Panc1 (cell line): ENCODE results near the gene CAVIN3. TPM values are rescaled to one million over a fixed set of nuclear protein-coding genes. Genes with fewer than 3 reads are reported as not detected.

Experiments
- ATAC-seq: fragments of 200-7000 bp; cut with Tn5 transposase; 2 replicates; pipeline ENCODE4 v1.9.1; 2020; ENCODE audit warnings: mild to moderate bottlenecking, moderate library complexity
- BruUV-seq: library from RNA; stranded (reverse); fragments of 400-500 nt; replicated peaks from 2 replicates; lab custom pipeline; 2021; lab: Mats Ljungman, UMichigan
- CTCF ChIA-PET: fragments of 300-600 bp; sonication (Branson Sonifier 250); formaldehyde crosslinking; loops from one replicate; lab custom pipeline; 2022; ENCODE audit warnings: antibody characterized with exemption; lab: Charles Lee
- POLR2A ChIA-PET: fragments of 300-600 bp; sonication (Branson Sonifier 250); formaldehyde crosslinking; loops from one replicate; lab custom pipeline; 2022; ENCODE audit warnings: antibody characterized with exemption; lab: Charles Lee
- DNase-seq: peaks from one replicate; pipeline ENCODE4 v3.0.0-alpha.2; 2010; ENCODE audit warnings: low read depth, low spot score
- H3K27ac ChIP-seq: 2 replicates; pipeline ENCODE4 v1.5.1; 2011; ENCODE audit warnings: mild to moderate bottlenecking, low read length, inconsistent platforms
- H3K27me3 ChIP-seq: fragments of 200-500 bp; sonication (Bioruptor generic); 2 replicates; pipeline ENCODE4 v1.6.0; 2014; ENCODE audit warnings: low read length, inconsistent platforms; ENCODE audit not compliant: control insufficient read depth, insufficient read depth
- H3K36me3 ChIP-seq: fragments of 200-500 bp; sonication (Bioruptor generic); 2 replicates; pipeline ENCODE4 v1.5.1; 2014; ENCODE audit warnings: inconsistent platforms, mild to moderate bottlenecking, low read length, moderate library complexity; ENCODE audit not compliant: control insufficient read depth, insufficient read depth
- H3K4me1 ChIP-seq: 2 replicates; pipeline ENCODE4 v1.5.1; 2011; ENCODE audit warnings: inconsistent platforms, mild to moderate bottlenecking, low read length, moderate library complexity; ENCODE audit not compliant: control insufficient read depth, insufficient read depth
- H3K4me3 ChIP-seq, 2 experiments: 2 replicates each; pipeline ENCODE4 v1.5.1; 2011 to 2012; ENCODE audit warnings: low read depth in 2 of 2, low read length in 2 of 2, mild to moderate bottlenecking in 2 of 2, inconsistent platforms in 1 of 2, moderate library complexity in 1 of 2
- H3K9me3 ChIP-seq: fragments of 200-500 bp; sonication (Bioruptor generic); 2 replicates; pipeline ENCODE4 v1.5.1; 2014; ENCODE audit warnings: low read depth, mild to moderate bottlenecking, inconsistent platforms, low read length, moderate library complexity; ENCODE audit not compliant: control insufficient read depth, insufficient read depth
- CTCF ChIP-seq: fragments of 450-650 bp; IDR thresholded peaks from 2 replicates; pipeline ENCODE4 v1.5.1; 2017; ENCODE audit warnings: mild to moderate bottlenecking
- POLR2AphosphoS5 ChIP-seq: IDR thresholded peaks from 2 replicates; pipeline ENCODE4 v1.6.1; 2012; ENCODE audit warnings: mild to moderate bottlenecking, low read depth, low read length, moderate library complexity
- REST ChIP-seq, 2 experiments: IDR thresholded peaks; 2 replicates each; pipeline ENCODE4 v1.6.1; 2011 to 2012; ENCODE audit warnings: low read depth in 2 of 2, control low read depth in 1 of 2, low read length in 1 of 2, mild to moderate bottlenecking in 1 of 2, moderate library complexity in 1 of 2; ENCODE audit not compliant: insufficient read depth in 1 of 2
- SIN3A ChIP-seq: IDR thresholded peaks from 2 replicates; pipeline ENCODE4 v1.6.1; 2012; ENCODE audit warnings: low read depth, mild to moderate bottlenecking, low read length, moderate library complexity, borderline replicate concordance; ENCODE audit not compliant: insufficient read depth
- TCF7L2 ChIP-seq: IDR thresholded peaks from 2 replicates; pipeline ENCODE4 v1.6.1; 2011; ENCODE audit warnings: mild to moderate bottlenecking, low read depth, low read length, inconsistent platforms
- in situ Hi-C: cut with HindIII; loops from 2 replicates; pipeline ENCODE4 v1.10.0; 2016; ENCODE audit warnings: low sequenced_read_pairs, low pct_unique_long_range_greater_than_20kb
- intact Hi-C: fragments of 100-400 bp; cut with micrococcal nuclease; formaldehyde crosslinking; loops from one replicate; pipeline ENCODE4 v1.10.0; 2022; ENCODE audit not compliant: unreplicated experiment
- total RNA-seq: library from RNA; stranded (reverse); gene quantifications from one replicate; pipeline ENCODE4 v1.2.1, GENCODE V29; 2021; ENCODE audit not compliant: unreplicated experiment

CAVIN3 gene
- total RNA-seq, 1 experiment from 2014 or later, result 31.1 TPM

- intact Hi-C loops (loop anchor here (2.0 to 5.0 kb wide), 2 partner anchors 54 to 275 kb away; no protein-coding TSS in a partner anchor), in situ Hi-C loops (no loop called here)
- no peak for TF ChIP-seq TCF7L2
- no peak for TF ChIP-seq CTCF
- TF ChIP-seq SIN3A, result no peak
- no peak for TF ChIP-seq REST (IDR thresholded peaks at IDR 0.05; ENCODE audit: insufficient read depth in 1 of 2, low read depth in 2 of 2, low read length in 1 of 2)
- no peak for TF ChIP-seq POLR2AphosphoS5
- Histone ChIP-seq H3K36me3 (no peaks in the 10 kb centered on the region), H3K27me3 (peaks cover 10% of the 10 kb centered on the region; the same call in 1 of the 2 replicates), H3K4me3 (no peak overlapping the region), H3K27ac (no peak overlapping the region), H3K9me3 (no peaks in the 10 kb centered on the region), H3K4me1 (no peaks in the 10 kb centered on the region)
- DNase-seq (no peak), ATAC-seq (0 out of 2 replicates have a peak, but pooled peaks have one; percentile 56)
- CTCF ChIA-PET, result interaction anchor here (1.5 to 1.6 kb wide), 2 partner anchors 65 to 78 kb away, joined by 13 to 16 read pairs; no protein-coding TSS in a partner anchor
- BruUV-seq, result no TSS peak
- POLR2A ChIA-PET, result no interaction called here
These were observed 22.5 kb downstream of the CAVIN3 start for GRCh38 chr11:6297831-6298230.

GRCh38 chr11:6285019-6285418 lies 35.3 kb downstream of the CAVIN3 start:
- no peaks in the 10 kb centered on the region for H3K36me3 ChIP-seq
- peaks cover 29% of the 10 kb centered on the region for H3K27me3 ChIP-seq
- no peaks in the 10 kb centered on the region for H3K9me3 ChIP-seq
- no peak overlapping the region for H3K27ac ChIP-seq
- no peaks in the 10 kb centered on the region for H3K4me1 ChIP-seq
- in situ Hi-C loops (no loop called here), intact Hi-C loops (no loop called here)
- CTCF ChIA-PET, result no interaction called here
- DNase-seq (no peak), ATAC-seq (no peak)
- POLR2A ChIA-PET, result no interaction called here
- no peak overlapping the region for H3K4me3 ChIP-seq
- TF ChIP-seq TCF7L2 (no peak), CTCF (no peak), POLR2AphosphoS5 (no peak), REST (IDR thresholded peaks at IDR 0.05; ENCODE audit: insufficient read depth in 1 of 2, low read depth in 2 of 2, low read length in 1 of 2) (no peak), SIN3A (no peak)
- no TSS peak for BruUV-seq
